Measurements from ENCODE around the gene KCNQ2. TPM values are rescaled to one million over a fixed set of nuclear protein-coding genes. Genes with fewer than 3 reads are reported as not detected.
"Not testable (repeated sequence)": the region's sequence is repeated elsewhere in the genome, so short reads cannot be mapped to it uniquely, and the experiment has no call there.

The KCNQ2 gene
- not detected in 2 replicates for total RNA-seq

- no peak within 1 kb of the TSS for H3K27ac Mint-ChIP-seq
- DNase-seq (ENCODE audit: low spot score): no peak
- no peaks in the 10 kb centered on the region for H3K9me3 Mint-ChIP-seq
- no peaks in the 10 kb centered on the region for H3K36me3 Mint-ChIP-seq (ENCODE audit: low read depth)
- intact Hi-C loops (cut with micrococcal nuclease): no loop called here
- H3K4me3 Mint-ChIP-seq: no peak within 1 kb of the TSS
- H3K27me3 Mint-ChIP-seq (ENCODE audit: insufficient read depth): peaks cover 28% of the 10 kb centered on the region
- no peaks in the 10 kb centered on the region for H3K4me1 Mint-ChIP-seq (ENCODE audit: low read depth)
Observed at GRCh38 chr20:63471981-63472831, at the start of gene KCNQ2. TSS of gene KCNQ2 (minus strand) at chr20:63472655. CDS start at chr20:63472463, 192 bp downstream.

- peaks cover 12% of the 10 kb centered on the region for H3K36me3 Mint-ChIP-seq (ENCODE audit: low read depth)
- H3K4me1 Mint-ChIP-seq (ENCODE audit: low read depth): no peaks in the 10 kb centered on the region
- H3K9me3 Mint-ChIP-seq: no peaks in the 10 kb centered on the region
- peak overlapping the region; percentile 68 for H3K27ac Mint-ChIP-seq
- H3K4me3 Mint-ChIP-seq: peak overlapping the region; percentile 84
- intact Hi-C loops (cut with micrococcal nuclease): loop anchor here (2.0 kb wide), 1 partner anchor 105 kb away; the partner anchor contains the start of gene GMEB2
- H3K27me3 Mint-ChIP-seq (ENCODE audit: insufficient read depth): peaks cover 4% of the 10 kb centered on the region
- no peak for DNase-seq (ENCODE audit: low spot score)
Observed at GRCh38 chr20:63521602-63522001, 49.1 kb upstream of the KCNQ2 start.

- H3K4me1 Mint-ChIP-seq (ENCODE audit: low read depth): no peaks in the 10 kb centered on the region
- H3K36me3 Mint-ChIP-seq (ENCODE audit: low read depth): peaks cover 12% of the 10 kb centered on the region
- peak overlapping the region; percentile 68 for H3K27ac Mint-ChIP-seq
- intact Hi-C loops (cut with micrococcal nuclease): loop anchor here (1.0 to 2.0 kb wide), 6 partner anchors 16 to 542 kb away; partner anchors contain the start of genes GMEB2, PTK6, TCEA2 and TPD52L2
- H3K27me3 Mint-ChIP-seq (ENCODE audit: insufficient read depth): peaks cover 4% of the 10 kb centered on the region
- no peaks in the 10 kb centered on the region for H3K9me3 Mint-ChIP-seq
- peak; percentile 72 for DNase-seq (ENCODE audit: low spot score)
- peak overlapping the region; percentile 84 for H3K4me3 Mint-ChIP-seq
Observed at GRCh38 chr20:63520934-63521601, 48.6 kb upstream of the KCNQ2 start.

DNA sequence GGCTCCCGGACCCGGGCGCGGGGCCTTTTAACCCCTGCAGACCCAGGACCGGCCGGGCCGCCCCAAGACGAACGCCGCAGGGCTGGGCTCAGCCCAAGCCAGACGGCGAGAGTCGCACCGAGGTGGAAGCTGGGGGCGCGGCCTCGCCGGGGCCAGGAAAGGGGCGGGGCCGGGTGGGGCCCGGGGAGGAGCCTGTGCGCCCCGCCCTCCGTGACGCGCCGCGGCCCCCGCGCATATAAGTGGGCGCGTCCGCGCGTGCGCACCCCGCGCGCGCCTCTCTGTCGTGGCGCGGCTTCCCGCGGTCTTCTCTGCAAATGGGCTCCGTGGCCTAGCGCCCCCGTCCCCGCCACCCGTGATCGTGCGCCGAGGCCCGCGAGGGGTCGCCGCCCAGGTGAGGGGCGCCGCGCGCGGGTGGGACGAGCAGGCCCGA lies 48.1 kb upstream of the KCNQ2 start, which contains the start of gene PPDPF:
Gene PPDPF (plus strand): TSS at position 262 of the 430 bp plus-strand sequence. CDS start 544 bp downstream, outside the sequence.
- H3K9me3 Mint-ChIP-seq: no peaks in the 10 kb centered on the region
- intact Hi-C loops (cut with micrococcal nuclease): loop anchor here (1.0 to 2.0 kb wide), 6 partner anchors 17 to 543 kb away; partner anchors contain the start of genes GMEB2, PTK6, TCEA2 and TPD52L2
- peaks cover 12% of the 10 kb centered on the region for H3K36me3 Mint-ChIP-seq (ENCODE audit: low read depth)
- H3K4me1 Mint-ChIP-seq (ENCODE audit: low read depth): no peaks in the 10 kb centered on the region
- peak; percentile 81 for DNase-seq (ENCODE audit: low spot score)
- peak within 1 kb of the TSS; percentile 84 for H3K4me3 Mint-ChIP-seq
- peak within 1 kb of the TSS; percentile 70 for H3K27ac Mint-ChIP-seq
- peaks cover 4% of the 10 kb centered on the region for H3K27me3 Mint-ChIP-seq (ENCODE audit: insufficient read depth)

DNA sequence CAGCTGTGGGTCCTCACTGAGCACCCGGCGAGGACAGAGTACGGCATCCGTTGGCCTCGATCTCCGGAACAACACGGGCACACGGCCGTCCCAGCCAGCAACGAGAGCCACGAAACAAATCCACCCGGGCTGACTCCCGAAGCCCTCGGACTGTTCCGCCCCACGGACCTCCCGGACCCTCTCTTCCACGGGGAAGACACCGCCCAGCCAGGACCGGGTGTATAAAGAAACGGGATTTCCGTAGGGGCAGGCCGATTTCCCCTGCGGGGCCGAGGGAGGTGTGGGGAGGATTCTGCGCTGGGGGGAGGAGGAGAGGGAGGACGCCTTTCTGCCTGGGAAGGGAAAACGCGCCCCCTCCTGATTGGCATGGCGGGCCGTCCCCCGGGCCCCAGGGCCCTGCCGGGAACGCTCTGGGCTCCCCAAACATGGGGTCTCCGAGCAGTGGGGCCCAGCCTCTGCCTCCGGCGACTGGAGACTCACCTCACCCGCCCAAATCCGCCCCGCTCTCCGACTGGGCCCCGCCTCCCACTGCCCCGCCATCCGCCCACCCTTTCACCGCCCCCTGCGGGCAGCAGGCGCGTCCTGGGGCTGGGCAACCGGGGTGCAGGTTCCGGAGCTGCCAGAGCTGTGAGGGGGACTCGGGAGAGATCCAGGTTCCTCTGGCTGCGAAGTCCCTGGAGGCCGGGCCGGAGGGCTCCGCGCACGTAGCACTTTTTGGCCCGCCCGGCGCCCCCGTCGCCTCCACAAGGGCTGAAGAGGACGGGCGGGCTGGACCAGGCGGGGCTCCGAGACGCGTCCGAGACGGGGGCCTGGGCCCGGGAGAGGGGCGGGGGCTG lies 47.4 kb upstream of the KCNQ2 start:
- Mint-ChIP-seq H3K4me1 (ENCODE audit: low read depth) (no peaks in the 10 kb centered on the region), H3K27ac (no peak overlapping the region), H3K36me3 (ENCODE audit: low read depth) (peaks cover 12% of the 10 kb centered on the region), H3K4me3 (peak overlapping the region; percentile 74), H3K9me3 (no peaks in the 10 kb centered on the region), H3K27me3 (ENCODE audit: insufficient read depth) (peaks cover 4% of the 10 kb centered on the region)
- intact Hi-C loops (cut with micrococcal nuclease): loop anchor here (1.0 to 2.0 kb wide), 6 partner anchors 17 to 543 kb away; partner anchors contain the start of genes GMEB2, PTK6, TCEA2 and TPD52L2
- peak; percentile 68 for DNase-seq (ENCODE audit: low spot score)

- Mint-ChIP-seq H3K4me1 (ENCODE audit: low read depth) (no peaks in the 10 kb centered on the region), H3K36me3 (ENCODE audit: low read depth) (peaks cover 13% of the 10 kb centered on the region), H3K4me3 (peak overlapping the region; percentile 74), H3K9me3 (no peaks in the 10 kb centered on the region), H3K27ac (no peak overlapping the region), H3K27me3 (ENCODE audit: insufficient read depth) (peaks cover 6% of the 10 kb centered on the region)
- no peak for DNase-seq (ENCODE audit: low spot score)
- intact Hi-C loops (cut with micrococcal nuclease): no loop called here
Observed at GRCh38 chr20:63518946-63519667, 46.7 kb upstream of the KCNQ2 start.

- peaks cover 8% of the 10 kb centered on the region for H3K36me3 Mint-ChIP-seq (ENCODE audit: low read depth)
- peaks cover 6% of the 10 kb centered on the region for H3K27me3 Mint-ChIP-seq (ENCODE audit: insufficient read depth)
- intact Hi-C loops (cut with micrococcal nuclease): no loop called here
- no peaks in the 10 kb centered on the region for H3K9me3 Mint-ChIP-seq
- H3K4me1 Mint-ChIP-seq (ENCODE audit: low read depth): no peaks in the 10 kb centered on the region
- H3K4me3 Mint-ChIP-seq: peak overlapping the region; percentile 63
- H3K27ac Mint-ChIP-seq: no peak overlapping the region
- no peak for DNase-seq (ENCODE audit: low spot score)
Observed at GRCh38 chr20:63518351-63518861, 46.0 kb upstream of the KCNQ2 start.

DNA sequence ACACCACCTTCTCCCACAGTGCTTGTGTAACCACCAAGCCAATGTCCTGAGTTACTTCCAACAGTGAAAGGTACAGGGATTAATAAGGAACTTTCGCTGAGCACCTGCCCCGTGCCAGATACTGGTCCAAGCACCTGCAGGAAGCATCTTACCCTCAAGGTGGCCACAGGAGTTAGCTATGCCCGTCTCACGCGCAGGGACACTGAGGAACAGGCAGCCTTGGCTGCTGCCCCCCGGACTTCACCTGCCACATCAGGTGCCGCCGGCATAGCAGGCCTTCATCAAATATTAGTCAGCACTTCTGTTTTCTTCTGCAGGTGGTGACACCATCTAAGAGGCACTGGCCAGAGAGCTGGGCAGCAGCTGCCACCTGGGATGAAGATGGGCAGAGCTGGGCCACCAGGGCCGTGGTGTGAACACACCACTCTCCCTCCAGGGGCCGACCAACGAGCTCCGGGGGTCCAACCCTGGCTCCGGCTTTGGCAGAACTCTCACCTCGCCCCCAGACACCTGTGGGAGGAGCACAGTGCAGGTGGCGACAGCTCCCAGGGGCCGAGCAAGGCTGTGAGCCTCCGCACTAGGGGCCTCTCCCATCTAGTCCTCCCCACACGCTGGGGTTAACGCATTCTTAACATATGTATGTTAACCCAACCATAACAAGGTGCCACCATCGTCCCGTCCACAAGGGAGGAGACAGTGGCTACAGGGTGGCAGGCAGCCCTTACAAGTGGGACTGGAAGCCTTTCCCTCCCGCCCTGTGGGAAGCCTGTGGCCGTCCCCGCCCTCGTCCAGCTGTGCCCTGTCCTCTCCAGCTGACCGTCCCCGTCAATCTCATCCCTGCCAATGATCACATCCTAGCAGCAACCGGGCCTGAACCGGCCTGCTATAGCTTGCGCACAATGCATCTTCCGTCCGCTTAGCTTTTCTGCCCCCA lies 45.2 kb upstream of the KCNQ2 start:
- peaks cover 8% of the 10 kb centered on the region for H3K27me3 Mint-ChIP-seq (ENCODE audit: insufficient read depth)
- no peak for DNase-seq (ENCODE audit: low spot score)
- no peaks in the 10 kb centered on the region for H3K9me3 Mint-ChIP-seq
- H3K4me1 Mint-ChIP-seq (ENCODE audit: low read depth): no peaks in the 10 kb centered on the region
- H3K27ac Mint-ChIP-seq: no peak overlapping the region
- intact Hi-C loops (cut with micrococcal nuclease): no loop called here
- H3K4me3 Mint-ChIP-seq: peak overlapping the region; percentile 63
- peaks cover 6% of the 10 kb centered on the region for H3K36me3 Mint-ChIP-seq (ENCODE audit: low read depth)

DNA sequence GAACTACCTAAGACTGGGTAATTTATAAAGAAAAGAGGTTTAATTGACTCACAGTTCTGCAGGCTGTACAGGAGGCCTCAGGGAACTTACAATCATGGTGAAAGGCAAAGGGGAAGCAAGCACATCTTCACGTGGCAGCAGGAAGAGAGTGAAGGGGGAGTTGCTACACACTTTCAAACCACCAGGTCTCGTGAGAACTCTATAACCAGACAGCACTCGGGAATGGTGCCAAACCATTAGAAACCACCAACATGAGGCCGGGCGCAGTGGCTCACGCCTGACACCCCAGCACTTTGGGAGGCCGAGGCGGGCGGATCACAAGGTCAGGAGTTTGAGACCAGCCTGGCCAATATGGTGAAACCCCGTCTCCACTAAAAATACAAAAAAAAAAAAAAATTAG lies 42.1 kb upstream of the KCNQ2 start:
- intact Hi-C loops (cut with micrococcal nuclease); H3K4me3 Mint-ChIP-seq; H3K9me3 Mint-ChIP-seq; DNase-seq (ENCODE audit: low spot score); H3K36me3 Mint-ChIP-seq (ENCODE audit: low read depth); H3K27ac Mint-ChIP-seq; H3K4me1 Mint-ChIP-seq (ENCODE audit: low read depth): not testable (repeated sequence)
- H3K27me3 Mint-ChIP-seq (ENCODE audit: insufficient read depth): peaks cover 18% of the 10 kb centered on the region

DNA sequence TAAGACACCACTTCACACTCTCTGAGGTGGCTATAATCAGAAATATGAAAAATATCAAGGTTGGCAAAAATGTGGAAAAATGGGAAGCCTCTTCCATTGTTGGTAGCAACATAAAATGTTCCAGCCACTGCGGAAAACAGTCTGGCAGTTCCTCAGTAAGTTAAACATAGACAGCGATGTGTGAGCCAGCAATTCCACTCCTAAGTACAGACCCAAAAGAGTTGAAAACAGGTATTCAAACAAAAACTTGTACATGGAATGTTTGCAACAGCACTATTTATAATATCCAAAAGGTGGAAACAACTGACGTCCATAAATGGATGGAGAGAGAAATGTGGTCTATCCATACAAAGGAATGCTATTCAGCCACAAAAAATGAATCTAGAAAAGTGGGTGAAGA lies 40.8 kb upstream of the KCNQ2 start:
- intact Hi-C loops (cut with micrococcal nuclease): no loop called here
- no peaks in the 10 kb centered on the region for H3K9me3 Mint-ChIP-seq
- H3K27me3 Mint-ChIP-seq (ENCODE audit: insufficient read depth): peaks cover 18% of the 10 kb centered on the region
- no peak overlapping the region for H3K4me3 Mint-ChIP-seq
- H3K27ac Mint-ChIP-seq: no peak overlapping the region
- H3K4me1 Mint-ChIP-seq (ENCODE audit: low read depth): no peaks in the 10 kb centered on the region
- peaks cover 3% of the 10 kb centered on the region for H3K36me3 Mint-ChIP-seq (ENCODE audit: low read depth)
- DNase-seq (ENCODE audit: low spot score): no peak

GRCh38 chr20:63509088-63509564 lies 36.7 kb upstream of the KCNQ2 start:
- Mint-ChIP-seq H3K4me1 (ENCODE audit: low read depth) (no peaks in the 10 kb centered on the region), H3K36me3 (ENCODE audit: low read depth) (peaks cover 2% of the 10 kb centered on the region), H3K27me3 (ENCODE audit: insufficient read depth) (peaks cover 20% of the 10 kb centered on the region), H3K9me3 (peaks cover under 1% of the 10 kb centered on the region), H3K27ac (no peak overlapping the region), H3K4me3 (no peak overlapping the region)
- intact Hi-C loops (cut with micrococcal nuclease): no loop called here
- no peak for DNase-seq (ENCODE audit: low spot score)

Data from activated T-helper 1 cell treated with anti-CD3 and anti-CD28 coated beads, Interleukin-12 subunit alpha, Interleukin-12 subunit beta, Interleukin-2, Interleukin-4 antibody, amounts not matched to agents 30 ng/mL and 10 ng/mL and 1 ng/mL, durations not matched to agents 14 hours and 24 hours and 36 hours (primary cell).